Neural cell (in vitro differentiated cells): ENCODE measurements around the gene ELAPOR2. TPM values are rescaled to one million over a fixed set of nuclear protein-coding genes. Genes with fewer than 3 reads are reported as not detected.

Experiments used
- H2AFZ ChIP-seq: fragments of 200-600, 300-800 bp; sonication (generic), shearing (Covaris generic); 2 replicates; pipeline ENCODE4 v1.6.0; 2014; ENCODE audit warnings: low read depth, mild to moderate bottlenecking, antibody characterized with exemption, low read length, moderate library complexity
- H3F3A ChIP-seq: fragments of 200-600 bp; shearing (Covaris generic); 2 replicates; pipeline ENCODE4 v1.6.1; 2016; ENCODE audit warnings: mild to moderate bottlenecking, moderate library complexity, mixed read lengths, antibody characterized with exemption, low read length; ENCODE audit not compliant: insufficient read depth, poor library complexity, severe bottlenecking
- H3K27ac ChIP-seq: fragments of 200-600, 300-800 bp; sonication (generic), shearing (Covaris generic); 2 replicates; pipeline ENCODE4 v1.5.1; 2014; ENCODE audit warnings: mild to moderate bottlenecking, low read length, moderate library complexity
- H3K27me3 ChIP-seq: fragments of 300-800, 200-600 bp; sonication (generic), shearing (Covaris generic); 2 replicates; pipeline ENCODE4 v1.6.0; 2014; ENCODE audit warnings: mild to moderate bottlenecking, low read depth, low read length, moderate library complexity; ENCODE audit not compliant: insufficient read depth
- H3K36me3 ChIP-seq: fragments of 300-800, 200-600 bp; sonication (generic), shearing (Covaris generic); 2 replicates; pipeline ENCODE4 v1.5.1; 2014; ENCODE audit warnings: mild to moderate bottlenecking, antibody characterized with exemption, low read length, moderate library complexity; ENCODE audit not compliant: insufficient read depth
- H3K4me2 ChIP-seq: fragments of 300-800, 200-600 bp; sonication (generic), shearing (Covaris generic); 2 replicates; pipeline ENCODE4 v1.6.0; 2014; ENCODE audit warnings: mild to moderate bottlenecking, low read length
- H3K4me3 ChIP-seq: fragments of 300-800, 200-600 bp; sonication (generic), shearing (Covaris generic); 2 replicates; pipeline ENCODE4 v1.5.1; 2014; ENCODE audit warnings: mild to moderate bottlenecking, low read length, moderate library complexity
- H3K79me2 ChIP-seq: fragments of 200-600 bp; shearing (Covaris generic); replicated peaks from 2 replicates; pipeline ENCODE4 v1.6.0; 2014; ENCODE audit warnings: mild to moderate bottlenecking, low read length, moderate library complexity; ENCODE audit not compliant: insufficient read depth
- H3K9ac ChIP-seq: fragments of 300-800, 200-600 bp; sonication (generic), shearing (Covaris generic); 2 replicates; pipeline ENCODE4 v1.6.1; 2016; ENCODE audit warnings: mild to moderate bottlenecking, low read length, mixed read lengths
- H3K9me2 ChIP-seq: fragments of 200-600 bp; shearing (Covaris generic); 2 replicates; pipeline ENCODE4 v1.6.1; 2016; ENCODE audit warnings: mild to moderate bottlenecking, low read length, mixed read lengths; ENCODE audit not compliant: insufficient read depth
- H3K9me3 ChIP-seq: fragments of 200-600, 300-800 bp; sonication (generic), shearing (Covaris generic); 2 replicates; pipeline ENCODE4 v1.6.1; 2016; ENCODE audit warnings: mild to moderate bottlenecking, mixed run types, low read length, moderate library complexity, mixed read lengths
- H4K20me1 ChIP-seq: fragments of 200-600 bp; shearing (Covaris generic); 2 replicates; pipeline ENCODE4 v1.6.1; 2016; ENCODE audit warnings: mild to moderate bottlenecking, mixed run types; ENCODE audit not compliant: insufficient read depth
- CTCF ChIP-seq: fragments of 450-650 bp; IDR thresholded peaks from 2 replicates; pipeline ENCODE4 v1.5.1; 2014; ENCODE audit warnings: antibody characterized with exemption, mild to moderate bottlenecking, moderate library complexity; ENCODE audit not compliant: poor library complexity, severe bottlenecking
- EP300 ChIP-seq: fragments of 450-650 bp; conservative IDR thresholded peaks from 2 replicates; pipeline ENCODE4 v1.6.1; 2014; ENCODE audit warnings: antibody characterized with exemption, mild to moderate bottlenecking, moderate library complexity; ENCODE audit not compliant: poor library complexity, severe bottlenecking
- EZH2 ChIP-seq: fragments of 200-600, 300-800 bp; shearing (Covaris generic), sonication (generic); IDR thresholded peaks from 2 replicates; pipeline ENCODE4 v1.6.1; 2014; ENCODE audit warnings: antibody characterized with exemption, low read length, borderline replicate concordance, mild to moderate bottlenecking; ENCODE audit not compliant: insufficient read depth, poor library complexity, severe bottlenecking
- MXI1 ChIP-seq: fragments of 450-650 bp; conservative IDR thresholded peaks from 2 replicates; pipeline ENCODE4 v1.6.1; 2014; ENCODE audit warnings: antibody characterized with exemption, mild to moderate bottlenecking; ENCODE audit not compliant: poor library complexity, severe bottlenecking
- POLR2AphosphoS5 ChIP-seq: IDR thresholded peaks from 2 replicates; pipeline ENCODE4 v1.6.1; 2012
- RAD21 ChIP-seq: fragments of 450-650 bp; conservative IDR thresholded peaks from 2 replicates; pipeline ENCODE4 v1.6.1; 2014; ENCODE audit warnings: antibody characterized with exemption, mild to moderate bottlenecking, moderate library complexity
- REST ChIP-seq: IDR thresholded peaks from 2 replicates; pipeline ENCODE4 v1.6.1; 2012; ENCODE audit warnings: borderline replicate concordance
- SMC3 ChIP-seq: fragments of 450-650 bp; conservative IDR thresholded peaks from 2 replicates; pipeline ENCODE4 v1.6.1; 2014; ENCODE audit warnings: antibody characterized with exemption, mild to moderate bottlenecking, moderate library complexity; ENCODE audit not compliant: poor library complexity
- TAF1 ChIP-seq: IDR thresholded peaks from 2 replicates; pipeline ENCODE4 v1.6.1; 2012; ENCODE audit warnings: low read depth
- polyA plus RNA-seq: library from polyadenylated mRNA; depleted of rRNA; stranded (reverse); fragments of >200 nt; gene quantifications from 2 replicates; pipeline ENCODE4 v1.2.3, GENCODE V29; 2014

The ELAPOR2 gene
- polyA plus RNA-seq, 1 donor from 2014 or later, result 21.9 TPM

DNA sequence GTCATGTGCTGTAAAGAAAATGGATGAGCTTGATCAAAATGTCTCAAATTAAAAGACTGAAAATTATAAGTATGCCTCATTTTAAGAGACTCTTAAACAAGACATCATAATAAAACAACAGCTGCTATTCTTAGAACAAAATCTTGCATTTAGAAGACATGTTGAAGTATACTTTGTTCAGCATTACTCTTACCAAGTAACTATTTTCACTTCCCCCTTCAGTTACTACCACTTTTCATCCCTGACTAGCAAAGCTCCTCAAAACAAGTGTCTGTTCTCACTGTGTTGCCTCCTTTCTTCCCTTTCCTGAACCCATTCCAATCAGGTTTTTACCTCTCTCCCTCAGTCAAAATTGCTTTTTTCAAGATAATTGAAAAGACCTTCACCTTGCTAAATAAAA is 31.6 kb downstream of the ELAPOR2 start:
- Histone ChIP-seq H2AFZ (no peak overlapping the region), H3K9me3 (no peaks in the 10 kb centered on the region), H3K4me3 (no peak overlapping the region), H3K36me3 (no peaks in the 10 kb centered on the region), H3K9me2 (no peaks in the 10 kb centered on the region), H4K20me1 (no peaks in the 10 kb centered on the region), H3K9ac (no peak overlapping the region), H3K4me2 (no peak overlapping the region), H3K27me3 (no peaks in the 10 kb centered on the region), H3K79me2 (peaks cover 41% of the 10 kb centered on the region), H3K27ac (no peak overlapping the region), H3F3A (no peaks in the 10 kb centered on the region)
- TF ChIP-seq TAF1 (no peak), EP300 (no peak), RAD21 (no peak)

DNA sequence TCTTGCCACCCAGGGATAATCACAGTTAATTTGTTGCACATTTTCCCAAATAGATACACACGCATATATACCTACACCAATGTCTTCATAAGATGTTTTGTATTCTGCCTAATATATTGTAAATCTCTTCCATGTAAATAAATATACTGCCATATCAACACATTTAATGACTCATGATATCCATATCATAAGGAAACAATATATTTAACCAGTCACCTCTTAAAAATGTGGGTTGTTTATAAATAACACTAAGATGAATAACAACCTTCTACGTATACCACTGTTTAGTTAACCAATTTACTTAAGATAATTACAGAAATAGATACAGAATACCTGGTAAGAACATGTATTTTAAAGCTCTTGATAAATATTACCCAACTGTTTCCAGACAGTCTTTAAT is 38.2 kb downstream of the ELAPOR2 start:
- TF ChIP-seq SMC3 (no peak), TAF1 (no peak), MXI1 (no peak), CTCF (no peak)
- Histone ChIP-seq H3K4me2 (no peak overlapping the region), H3K27me3 (no peaks in the 10 kb centered on the region), H3F3A (no peaks in the 10 kb centered on the region), H3K79me2 (peaks cover 37% of the 10 kb centered on the region), H3K4me3 (no peak overlapping the region), H3K9me2 (no peaks in the 10 kb centered on the region), H4K20me1 (no peaks in the 10 kb centered on the region), H3K36me3 (no peaks in the 10 kb centered on the region), H2AFZ (no peak overlapping the region), H3K9ac (no peak overlapping the region), H3K27ac (no peak overlapping the region), H3K9me3 (no peaks in the 10 kb centered on the region)

- H3K9me3 ChIP-seq, result no peaks in the 10 kb centered on the region
- TF ChIP-seq MXI1 (no peak), POLR2AphosphoS5 (no peak), EP300 (no peak), CTCF (no peak), EZH2 (no peak), SMC3 (no peak), TAF1 (no peak), REST (no peak), RAD21 (no peak)
- H3K36me3 ChIP-seq, result no peaks in the 10 kb centered on the region
- H4K20me1 ChIP-seq, result no peaks in the 10 kb centered on the region
- no peak overlapping the region for H3K9ac ChIP-seq
- no peaks in the 10 kb centered on the region for H3K27me3 ChIP-seq
- H3F3A ChIP-seq, result no peaks in the 10 kb centered on the region
- no peak overlapping the region for H2AFZ ChIP-seq
- H3K4me3 ChIP-seq, result no peak overlapping the region
- no peaks in the 10 kb centered on the region for H3K9me2 ChIP-seq
- no peak overlapping the region for H3K27ac ChIP-seq
- H3K79me2 ChIP-seq, result peaks cover 31% of the 10 kb centered on the region
- H3K4me2 ChIP-seq, result no peak overlapping the region
These were observed 42.8 kb downstream of the ELAPOR2 start for GRCh38 chr7:87016606-87017005.
